NCI-H460 (cell line): Measurements from ENCODE around the gene PAXX. TPM values are rescaled to one million over a fixed set of nuclear protein-coding genes. Genes with fewer than 3 reads are reported as not detected.
"Not testable (repeated sequence)": the region's sequence is repeated elsewhere in the genome, so short reads cannot be mapped to it uniquely, and the experiment has no call there.

ENCODE experiments used
- DNase-seq: peaks from one replicate; pipeline ENCODE4 v3.0.0-alpha.2; 2016; ENCODE audit warnings: low read depth; ENCODE audit errors: extremely low read depth
- total RNA-seq: library from RNA; depleted of rRNA; stranded (reverse); fragments of >200 nt; shearing (Covaris generic); gene quantifications from 2 replicates; pipeline ENCODE4 v1.2.3, GENCODE V29; 2014

PAXX gene
- total RNA-seq, 1 experiment from 2014 or later: 35.4 TPM

GRCh38 chr9:137029058-137029936 lies 37.1 kb downstream of the PAXX start:
- peak; percentile 68 for DNase-seq

- no peak for DNase-seq
Observed at GRCh38 chr9:137030006-137030405, 37.8 kb downstream of the PAXX start.

DNA sequence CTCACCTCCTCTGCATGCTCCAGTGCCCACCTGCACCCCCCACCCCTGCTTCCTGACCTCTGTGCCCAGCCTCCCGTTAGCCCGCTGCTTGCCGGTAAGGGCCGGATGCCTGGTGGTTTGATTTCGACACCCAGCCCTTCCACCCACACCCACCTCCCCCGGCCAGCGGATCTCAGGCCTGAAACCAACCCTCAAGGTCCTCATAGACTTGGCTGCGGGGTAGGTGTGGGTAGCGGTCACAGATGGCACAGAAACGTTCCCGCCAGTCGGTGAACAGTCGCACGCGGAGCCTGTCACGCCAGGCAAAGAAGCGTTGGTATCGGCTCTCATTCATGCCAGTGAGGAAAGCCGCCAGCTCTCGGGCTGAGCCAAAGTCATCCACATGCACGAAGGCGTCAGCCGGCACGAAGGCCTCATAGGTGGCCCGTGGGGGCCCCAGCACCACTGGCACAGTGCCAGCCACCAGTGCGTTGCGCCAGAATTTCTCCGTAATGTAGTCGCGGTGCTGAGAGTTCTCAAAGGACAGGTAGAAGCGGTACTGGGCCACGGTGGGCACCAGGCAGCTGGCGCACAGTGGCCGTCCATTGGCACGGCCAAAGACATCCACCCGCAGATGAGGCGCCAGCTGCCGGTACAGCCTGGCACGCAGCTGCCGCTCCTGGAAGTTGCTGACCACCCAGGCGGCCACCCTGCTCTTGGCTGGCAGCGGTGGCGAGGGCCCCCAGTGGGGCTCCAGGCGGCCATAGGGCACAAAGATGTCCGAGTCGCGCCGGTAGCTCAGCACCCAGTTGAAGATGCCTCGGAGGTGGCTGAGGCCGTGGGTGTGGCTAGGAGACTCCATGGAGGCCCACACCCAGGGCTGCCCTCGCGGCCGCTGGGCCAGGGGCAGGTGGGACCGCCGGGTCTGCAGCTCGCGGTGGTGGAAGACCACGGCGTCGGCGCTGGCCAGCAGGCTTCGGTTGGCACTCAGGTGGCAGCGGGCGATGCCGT lies 38.6 kb downstream of the PAXX start:
- no peak for DNase-seq

DNA sequence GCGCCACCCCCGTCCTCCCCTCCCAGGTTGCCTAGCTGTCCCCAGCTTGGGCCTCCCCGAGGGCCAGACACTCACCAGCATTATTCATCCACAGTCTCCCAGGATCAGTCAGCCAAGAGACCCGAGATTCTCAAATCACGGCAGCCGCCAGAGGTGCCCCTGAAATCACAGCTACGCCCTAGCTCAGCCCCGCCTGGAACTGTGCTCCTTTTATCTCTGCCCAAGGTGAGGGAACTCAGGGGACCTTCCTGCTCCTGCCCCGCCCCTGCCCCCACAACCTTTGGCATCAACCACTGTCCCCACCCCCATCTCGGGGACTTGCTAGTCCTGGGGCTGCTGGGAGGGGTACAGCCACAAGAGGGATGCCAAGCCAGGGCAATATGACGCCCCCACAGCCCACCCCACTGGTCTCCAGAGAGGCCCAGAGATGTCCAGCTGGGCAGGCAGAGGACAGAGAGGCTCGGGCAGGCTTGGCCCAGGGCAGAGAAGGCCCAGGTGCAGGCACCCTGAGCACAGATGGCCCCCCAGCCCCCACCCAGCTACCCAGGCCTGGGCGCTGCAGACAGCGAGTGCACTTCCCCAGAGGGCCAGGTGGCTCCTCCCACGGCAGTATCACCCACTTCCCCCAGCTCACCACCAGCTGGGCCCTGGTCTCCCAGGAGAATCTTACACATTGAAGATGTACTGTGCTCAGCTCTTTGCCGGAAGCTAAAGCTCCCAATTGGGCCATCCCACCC lies 39.9 kb downstream of the PAXX start, which contains the start of gene FUT7:
TSS of gene FUT7 (minus strand) at position 185 of the 737 bp plus-strand sequence. CDS start at position 88, 97 bp downstream.
- no peak for DNase-seq

DNA sequence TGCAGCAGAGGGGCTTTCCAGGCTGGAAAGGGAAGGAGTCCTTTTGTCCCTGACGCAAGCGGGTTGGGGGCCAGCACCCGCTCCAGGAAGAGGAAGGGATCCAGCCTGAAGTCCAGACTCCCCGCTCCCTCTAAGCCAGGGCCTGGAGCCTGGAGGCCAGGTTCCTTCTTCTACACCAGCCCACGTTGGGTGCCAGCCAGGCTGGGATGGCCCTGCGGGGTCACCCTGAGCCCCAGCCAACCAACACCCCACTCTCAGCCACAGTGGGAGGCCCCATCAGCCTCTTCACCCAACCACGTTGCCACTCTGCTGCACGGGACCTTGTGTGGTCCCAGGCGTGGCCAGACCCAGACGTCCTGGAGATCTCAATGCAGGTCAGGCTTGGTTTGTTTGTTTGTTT lies 40.6 kb downstream of the PAXX start:
- no peak for DNase-seq

DNA sequence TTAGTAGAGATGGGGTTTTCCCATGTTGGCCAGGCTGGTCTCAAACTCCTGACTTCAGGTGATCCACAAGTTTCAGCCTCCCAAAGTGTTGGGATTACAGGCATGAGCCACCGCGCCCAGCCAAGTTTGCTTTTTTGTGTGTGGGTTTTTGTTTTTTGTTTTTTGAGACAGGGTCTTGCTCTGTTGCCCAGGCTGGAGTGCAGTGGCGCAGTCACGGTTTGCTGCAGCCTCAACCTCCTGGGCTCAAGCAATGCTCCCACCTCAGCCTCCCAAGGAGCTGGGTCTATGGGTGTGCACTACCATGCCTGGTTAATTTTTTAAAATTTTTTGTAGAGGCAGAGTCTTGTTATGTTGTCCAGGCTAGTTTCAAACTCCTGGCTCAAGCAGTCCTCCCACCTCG lies 41.3 kb downstream of the PAXX start:
- not testable (repeated sequence) for DNase-seq

- no peak for DNase-seq
Observed at GRCh38 chr9:137034039-137034708, 42.0 kb downstream of the PAXX start.

GRCh38 chr9:137034709-137035506 lies 42.7 kb downstream of the PAXX start:
- DNase-seq: peak; percentile 76

- DNase-seq: no peak
Observed at GRCh38 chr9:137035507-137035834, 43.2 kb downstream of the PAXX start.

DNA sequence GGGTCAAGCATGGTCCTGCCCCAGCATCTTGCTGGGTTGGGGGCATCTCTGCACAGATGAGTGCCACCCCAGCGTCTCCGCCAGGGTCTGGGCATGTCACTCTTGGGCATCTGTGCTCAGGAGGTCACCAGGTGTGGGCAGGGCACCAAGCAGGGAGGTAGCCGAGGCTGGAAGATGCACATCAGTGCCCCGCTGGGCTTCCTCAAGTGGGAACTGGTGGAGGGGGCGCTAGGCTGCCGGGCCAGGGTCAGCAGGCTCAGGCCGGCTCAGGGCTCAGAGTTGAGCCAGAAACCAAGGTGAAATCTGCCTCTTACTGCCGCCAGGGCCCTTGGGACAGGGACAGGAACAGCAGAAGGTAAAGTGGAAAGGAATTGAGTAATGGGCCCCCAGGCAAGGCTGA lies 43.7 kb downstream of the PAXX start:
- no peak for DNase-seq

DNA sequence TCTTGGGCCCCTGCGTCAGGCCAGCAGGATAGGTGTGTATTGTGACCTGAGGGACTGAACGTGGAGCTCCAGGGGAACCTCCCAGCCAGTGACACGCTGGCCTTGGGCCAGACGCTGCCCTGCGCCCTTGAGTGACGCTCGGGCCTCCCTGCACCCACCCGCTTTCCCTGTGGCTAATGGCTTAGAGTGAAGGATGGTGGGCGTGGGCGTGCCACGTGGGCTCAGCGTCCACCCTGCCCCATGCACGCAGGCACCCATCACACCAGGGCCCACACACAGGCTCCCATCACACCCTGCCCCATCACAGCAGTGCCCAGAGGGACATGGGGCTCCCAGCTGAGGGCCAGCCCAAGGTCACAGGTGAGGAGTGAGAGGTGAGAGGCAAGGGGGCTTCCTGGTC lies 44.8 kb downstream of the PAXX start:
- DNase-seq: no peak

- DNase-seq: no peak
Observed at GRCh38 chr9:137037483-137037882, 45.3 kb downstream of the PAXX start.

- DNase-seq: no peak
Observed at GRCh38 chr9:137038916-137039315, 46.7 kb downstream of the PAXX start.

DNA sequence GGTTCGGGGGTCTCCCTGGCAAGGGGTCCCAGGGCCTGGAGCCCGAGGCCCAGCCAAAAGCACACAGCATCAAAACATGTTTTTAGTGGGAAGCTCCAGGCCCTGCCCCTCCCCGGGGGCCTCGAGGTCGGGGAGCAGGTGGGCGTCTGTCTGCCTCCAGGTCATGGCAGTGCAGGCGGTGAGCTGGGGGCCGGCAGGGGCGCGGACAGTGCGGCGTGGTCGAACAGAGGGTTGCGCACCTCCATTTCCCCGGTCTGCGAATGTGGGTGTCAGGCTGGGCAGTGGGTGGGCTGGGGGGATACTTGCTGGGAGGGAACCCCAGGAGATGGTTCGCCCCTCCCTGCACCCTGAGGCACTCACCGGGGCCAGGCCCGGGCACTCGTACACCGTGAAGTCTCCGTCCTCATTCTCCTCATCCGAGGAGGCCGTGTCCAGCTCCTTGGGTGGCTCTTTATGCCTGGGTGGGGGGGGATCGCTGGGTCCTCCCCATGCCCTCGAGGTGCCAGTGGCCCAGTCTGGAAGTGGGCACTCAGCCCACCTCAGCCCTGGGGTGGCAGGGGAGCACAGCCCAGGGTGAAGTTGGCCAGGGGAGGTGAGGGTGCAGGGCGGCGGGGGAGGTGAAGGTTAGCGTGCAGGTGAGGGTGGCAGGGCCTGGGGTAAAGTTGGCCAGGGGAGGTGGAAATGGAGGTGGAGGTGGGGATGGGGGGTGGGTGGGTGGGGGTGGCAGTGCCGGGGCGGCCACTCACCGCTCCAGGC lies 47.6 kb downstream of the PAXX start:
- DNase-seq: no peak

GRCh38 chr9:137040568-137040967 lies 48.3 kb downstream of the PAXX start:
- DNase-seq: no peak

GRCh38 chr9:137041124-137041523 lies 48.9 kb downstream of the PAXX start:
- no peak for DNase-seq

DNA sequence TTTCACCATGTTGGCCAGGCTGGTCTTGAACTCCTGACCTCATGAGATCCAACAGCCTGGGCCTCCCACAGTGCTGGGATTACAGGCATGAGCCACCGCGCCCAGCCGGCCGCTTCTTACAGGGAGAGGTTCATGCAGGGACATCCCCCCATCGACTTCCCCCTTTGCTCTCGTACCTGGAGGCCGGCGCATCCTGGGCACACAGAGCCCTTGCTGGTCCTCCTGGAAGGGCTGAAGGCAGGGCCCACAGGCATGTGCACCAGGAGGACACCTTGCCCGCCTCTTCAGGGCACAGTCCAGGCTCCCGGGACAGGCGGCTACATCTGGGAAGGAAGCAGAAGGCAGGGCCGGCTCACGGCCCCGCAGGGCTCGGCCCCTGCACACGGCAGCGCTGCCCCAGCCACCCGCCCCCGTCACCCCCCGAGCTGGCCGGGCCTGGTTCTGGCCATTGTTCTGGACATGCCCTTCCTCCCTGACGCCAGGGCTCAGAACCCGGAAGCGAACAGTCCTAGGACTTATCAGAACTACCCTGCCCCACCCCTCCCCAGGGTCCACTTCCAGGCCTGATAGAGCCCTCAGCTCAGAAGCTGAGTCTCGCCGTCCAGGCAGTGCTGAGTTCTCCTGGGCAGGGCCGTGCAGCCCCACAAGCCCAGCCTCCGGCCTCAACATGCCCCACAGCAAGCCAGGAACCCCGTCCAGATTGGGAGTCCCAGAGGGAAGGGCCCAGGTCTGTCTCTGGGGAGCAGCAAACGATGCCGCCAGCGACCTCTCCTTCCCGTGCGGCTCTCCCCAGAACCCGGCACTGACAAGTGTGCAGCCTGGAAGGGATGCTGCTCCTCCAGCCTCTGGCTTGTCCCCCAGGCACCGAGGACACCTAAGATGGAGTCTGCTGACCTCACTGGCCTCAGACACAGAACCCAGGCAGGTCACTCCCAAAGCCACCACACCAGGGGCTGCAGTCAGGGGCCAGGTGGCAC lies 50.8 kb downstream of the PAXX start:
- no peak for DNase-seq
